B cell (primary cell): ENCODE measurements around the gene SPDYC. TPM values are rescaled to one million over a fixed set of nuclear protein-coding genes. Genes with fewer than 3 reads are reported as not detected.
A peak's percentile ranks its signal among the peaks of the same experiment; 100 is the strongest.

Experiments used
- ATAC-seq: fragments of 200-7000 bp; cut with Tn5 transposase; one replicate; pipeline ENCODE4 v1.10.0; 2021; ENCODE audit warnings: low read depth, mild to moderate bottlenecking, moderate number of reproducible peaks, moderate library complexity
- CTCF ChIA-PET: fragments of 350-600 bp; sonication (Branson Sonifier 250); formaldehyde crosslinking; loops from one replicate; lab custom pipeline; 2021; ENCODE audit warnings: antibody characterized with exemption, inconsistent platforms; lab: Charles Lee
- POLR2A ChIA-PET: fragments of 350-600 bp; sonication (Branson Sonifier 250); formaldehyde crosslinking; loops from one replicate; lab custom pipeline; 2021; ENCODE audit warnings: antibody characterized with exemption; lab: Charles Lee
- DNase-seq: peaks from one replicate; pipeline ENCODE4 v3.0.0; 2013
- H2AFZ ChIP-seq: 2 replicates; pipeline ENCODE4 v1.6.1; 2012; ENCODE audit warnings: mild to moderate bottlenecking, low read depth, low read length; ENCODE audit not compliant: insufficient read depth, poor library complexity, severe bottlenecking
- H3K27ac ChIP-seq, 2 donors: 1 replicate in 1 of 2; 2 replicates in 1 of 2; pipeline ENCODE4 v1.5.1; 2012 to 2013; ENCODE audit warnings: low read length in 2 of 2, mild to moderate bottlenecking in 2 of 2, moderate library complexity in 1 of 2
- H3K27me3 ChIP-seq, 4 experiments: fragments of 200-600 bp in 1 of 4; sonication (generic) in 1 of 4; replicated peaks in 1 of 4; 1 replicate in 2 of 4; 2 replicates in 2 of 4; pipeline versions ENCODE4 v1.6.1 to v1.7.0; 2013 to 2016; ENCODE audit warnings: low read length in 3 of 4, mild to moderate bottlenecking in 2 of 4, mixed read lengths in 1 of 4, moderate library complexity in 1 of 4; ENCODE audit not compliant: insufficient read depth in 4 of 4, control insufficient read depth in 3 of 4; ENCODE audit errors: control extremely low read depth in 1 of 4
- H3K36me3 ChIP-seq, 2 experiments: replicated peaks in 1 of 2; 1 replicate in 1 of 2; 2 replicates in 1 of 2; pipeline versions ENCODE4 v1.6.1 to v1.7.1; 2013; ENCODE audit warnings: low read length in 1 of 2; ENCODE audit not compliant: insufficient read depth in 2 of 2, control insufficient read depth in 1 of 2; ENCODE audit errors: control extremely low read depth in 1 of 2, extremely low read depth in 1 of 2
- H3K4me1 ChIP-seq, 2 donors: fragments of 200-600 bp in 1 of 2; sonication (generic) in 1 of 2; 1 replicate in 1 of 2; 2 replicates in 1 of 2; pipeline versions ENCODE4 v1.5.1 to v1.6.1; 2013 to 2017; ENCODE audit warnings: low read length in 2 of 2; ENCODE audit not compliant: control insufficient read depth in 2 of 2, insufficient read depth in 2 of 2
- H3K4me2 ChIP-seq: replicated peaks from 2 replicates; pipeline ENCODE3; 2012; ENCODE audit warnings: mild to moderate bottlenecking, low read depth, low read length; ENCODE audit not compliant: poor library complexity, severe bottlenecking
- H3K4me3 ChIP-seq, 5 experiments: fragments of 200-600 bp in 1 of 5; sonication (generic) in 1 of 5; 1 replicate in 3 of 5; 2 replicates in 2 of 5; pipeline versions ENCODE4 v1.5.1 to v1.7.0; 2011 to 2016; ENCODE audit warnings: low read length in 4 of 5, mild to moderate bottlenecking in 4 of 5, low read depth in 2 of 5, control low read depth in 1 of 5, moderate library complexity in 1 of 5; ENCODE audit not compliant: insufficient read depth in 1 of 5; ENCODE audit errors: control extremely low read depth in 1 of 5, extremely low read depth in 1 of 5
- H3K79me2 ChIP-seq: fragments of 200-600 bp; sonication (generic); one replicate; pipeline ENCODE4 v1.6.0; 2016; ENCODE audit warnings: low read length; ENCODE audit not compliant: control insufficient read depth, insufficient read depth
- H3K9ac ChIP-seq: fragments of 200-600 bp; sonication (generic); 2 replicates; pipeline ENCODE4 v1.6.1; 2017; ENCODE audit warnings: mild to moderate bottlenecking, low read length, moderate library complexity
- H3K9me3 ChIP-seq, 3 donors: one replicate each; pipeline versions ENCODE4 v1.6.1 to v1.7.1; 2013; ENCODE audit warnings: low read length in 2 of 3; ENCODE audit not compliant: control insufficient read depth in 2 of 3, insufficient read depth in 1 of 3; ENCODE audit errors: control extremely low read depth in 1 of 3
- H4K20me1 ChIP-seq: 2 replicates; pipeline ENCODE4 v1.6.0; 2012; ENCODE audit warnings: mild to moderate bottlenecking, low read length; ENCODE audit not compliant: insufficient read depth, control insufficient read depth, poor library complexity, severe bottlenecking
- H3K27ac Mint-ChIP-seq: one replicate; pipeline ENCODE4 v1.8.0; 2021; ENCODE audit warnings: mixed read lengths
- H3K27me3 Mint-ChIP-seq: one replicate; pipeline ENCODE4 v1.8.0; 2021; ENCODE audit warnings: mixed read lengths
- H3K4me1 Mint-ChIP-seq: one replicate; pipeline ENCODE4 v1.8.0; 2021; ENCODE audit warnings: mixed read lengths
- H3K4me3 Mint-ChIP-seq: one replicate; pipeline ENCODE4 v1.8.0; 2021; ENCODE audit warnings: mixed read lengths
- H3K9me3 Mint-ChIP-seq: one replicate; pipeline ENCODE4 v1.8.0; 2022; ENCODE audit warnings: mixed read lengths; ENCODE audit not compliant: insufficient read depth
- CTCF ChIP-seq: fragments of 200-600 bp; IDR thresholded peaks from one replicate; pipeline ENCODE4 v1.8.0; 2022; ENCODE audit warnings: antibody characterized with exemption, mild to moderate bottlenecking
- EZH2 ChIP-seq: IDR thresholded peaks from 2 replicates; pipeline ENCODE4 v1.6.1; 2012; ENCODE audit warnings: borderline replicate concordance, low read depth, mild to moderate bottlenecking, moderate library complexity, low read length; ENCODE audit not compliant: insufficient read depth, poor library complexity, severe bottlenecking
- WGBS: methylation state at CpG from one replicate; pipeline ENCODE4 v1.1.5; 2013; ENCODE audit warnings: missing lambda C conversion rate; ENCODE audit not compliant: insufficient coverage; 5-methylcytosine and 5-hydroxymethylcytosine counted together
- intact Hi-C: fragments of 100-400 bp; cut with micrococcal nuclease; formaldehyde crosslinking; loops from one replicate; pipeline ENCODE4 v1.10.0; 2022
- polyA plus RNA-seq: library from polyadenylated mRNA; depleted of rRNA; stranded (reverse); fragments of >200 nt; gene quantifications from 2 replicates; pipeline ENCODE4 v1.2.3, GENCODE V29; 2012
- total RNA-seq, 2 donors: library from RNA; stranded (reverse); fragments of 120-200 nt in 1 of 2; gene quantifications; 1 replicate in 1 of 2; 2 replicates in 1 of 2; pipeline versions ENCODE4 v1.2.3 to v1.2.4, GENCODE V29; 2013 to 2022

SPDYC gene
- total and polyA plus RNA-seq, 2 donors (not counting 1 experiment from before 2014, with no cell fraction given): not detected

- POLR2A ChIA-PET: interaction anchor here (0.6 to 3.3 kb wide), 7 partner anchors 48 to 86 kb away, joined by 3 to 27 read pairs (median 7); partner anchors contain the start of genes FAU, MRPL49, SYVN1 and TM7SF2
- H3K27me3 ChIP-seq: no peaks in the 10 kb centered on the region
- peak overlapping the region; percentile 38 to 91 (median 80) for H3K4me3 ChIP-seq
- H3K9ac ChIP-seq: peak overlapping the region; percentile 73
- Mint-ChIP-seq H3K4me3 (peak overlapping the region; percentile 91), H3K27ac (peak overlapping the region; percentile 84), H3K9me3 (no peaks in the 10 kb centered on the region), H3K4me1 (peaks cover 24% of the 10 kb centered on the region), H3K27me3 (no peaks in the 10 kb centered on the region)
- WGBS: 57% methylated on average over 22 of the region's 23 CpGs
- H3K4me2 ChIP-seq: peak overlapping the region; percentile 97
- peak overlapping the region; percentile 70 to 79 for H3K27ac ChIP-seq
- TF ChIP-seq EZH2 (no peak), CTCF (no peak)
- peak; percentile 53 for DNase-seq
- no peaks in the 10 kb centered on the region for H3K9me3 ChIP-seq
- H3K4me1 ChIP-seq: peaks cover 16 to 24% of the 10 kb centered on the region in 2 donors
- ATAC-seq: no peak
- peaks cover 5% of the 10 kb centered on the region for H4K20me1 ChIP-seq
- H3K36me3 ChIP-seq: peaks cover 0 to 24% of the 10 kb centered on the region in 2 experiments
- intact Hi-C loops: no loop called here
- CTCF ChIA-PET: interaction anchor here (0.6 to 5.8 kb wide), 9 partner anchors 10 to 147 kb away, joined by 3 to 118 read pairs (median 7); partner anchors contain the start of genes FAU, MRPL49, SPDYC and SYVN1
- H2AFZ ChIP-seq: peak overlapping the region; percentile 69
- peaks cover 48% of the 10 kb centered on the region for H3K79me2 ChIP-seq
Observed at GRCh38 chr11:65182258-65183170, 12.5 kb downstream of the SPDYC start.
